SK-N-SH treated with all-trans-retinoic acid at 6 μM for 48 hours (cell line): ENCODE results near the gene NAE1.

Source experiments
- ATAC-seq: fragments of 200-7000 bp; cut with Tn5 transposase; 3 replicates; pipeline ENCODE4 v1.9.1; 2020; ENCODE audit warnings: mild to moderate bottlenecking, moderate library complexity
- ARNTL ChIP-seq: fragments of 450-650 bp; formaldehyde crosslinking; IDR thresholded peaks from 2 replicates; pipeline ENCODE4 v1.5.0; 2020; ENCODE audit warnings: low read depth, mild to moderate bottlenecking, moderate library complexity, borderline replicate concordance
- CSDC2 ChIP-seq: fragments of 250-450 bp; sonication (Bioruptor Pico); IDR thresholded peaks from 2 replicates; pipeline ENCODE4 v1.5.0; 2020; ENCODE audit warnings: mild to moderate bottlenecking, moderate library complexity
- ESRRG ChIP-seq: fragments of 250-450 bp; sonication (Bioruptor Pico); IDR thresholded peaks from 2 replicates; pipeline ENCODE4 v1.6.1; 2021; ENCODE audit warnings: mild to moderate bottlenecking
- GLIS3 ChIP-seq: fragments of 250-450 bp; sonication (Bioruptor Pico); IDR thresholded peaks from 2 replicates; pipeline ENCODE4 v1.5.0; 2020; ENCODE audit warnings: mild to moderate bottlenecking, moderate library complexity
- ISL1 ChIP-seq: fragments of 250-450 bp; sonication (Bioruptor Pico); IDR thresholded peaks from 2 replicates; pipeline ENCODE4 v2.1.2; 2022; ENCODE audit warnings: mild to moderate bottlenecking, moderate library complexity
- OSR1 ChIP-seq: fragments of 250-450 bp; sonication (Bioruptor Pico); IDR thresholded peaks from 2 replicates; pipeline ENCODE4 v1.8.0; 2022; ENCODE audit warnings: moderate library complexity, mild to moderate bottlenecking, inconsistent platforms
- PPARA ChIP-seq: fragments of 250-450 bp; sonication (Bioruptor Pico); IDR thresholded peaks from 2 replicates; pipeline ENCODE4 v1.5.0; 2020; ENCODE audit warnings: mild to moderate bottlenecking, borderline replicate concordance
- RARB ChIP-seq: fragments of 250-450 bp; sonication (Bioruptor Pico); IDR thresholded peaks from 2 replicates; pipeline ENCODE4 v1.8.0; 2021; ENCODE audit warnings: mild to moderate bottlenecking, moderate library complexity
- SNAI2 ChIP-seq: fragments of 250-450 bp; sonication (Bioruptor Pico); IDR thresholded peaks from 2 replicates; pipeline ENCODE4 v1.5.0; 2020; ENCODE audit warnings: mild to moderate bottlenecking, moderate library complexity
- TCF4 ChIP-seq: fragments of 250-450 bp; sonication (Bioruptor Pico); IDR thresholded peaks from 2 replicates; pipeline ENCODE4 v1.8.0; 2021; ENCODE audit warnings: mild to moderate bottlenecking, moderate library complexity, borderline replicate concordance
- TOX ChIP-seq: fragments of 250-450 bp; sonication (Bioruptor Pico); IDR thresholded peaks from 2 replicates; pipeline ENCODE4 v1.8.0; 2021; ENCODE audit warnings: mild to moderate bottlenecking, moderate library complexity, borderline replicate concordance
- ZFP3 ChIP-seq: fragments of 250-450 bp; sonication (Bioruptor Pico); IDR thresholded peaks from 2 replicates; pipeline ENCODE4 v1.5.0; 2020; ENCODE audit warnings: mild to moderate bottlenecking, moderate library complexity
- ZFP30 ChIP-seq: fragments of 450-650 bp; formaldehyde crosslinking; IDR thresholded peaks from 2 replicates; pipeline ENCODE4 v1.5.0; 2022; ENCODE audit warnings: mild to moderate bottlenecking, moderate library complexity
- ZNF565 ChIP-seq: fragments of 450-650 bp; formaldehyde crosslinking; conservative IDR thresholded peaks from 2 replicates; pipeline ENCODE4 v1.5.0; 2020; ENCODE audit warnings: low read depth, mild to moderate bottlenecking, moderate library complexity
- ZNF70 ChIP-seq: fragments of 450-650 bp; formaldehyde crosslinking; IDR thresholded peaks from 2 replicates; pipeline ENCODE4 v1.5.0; 2020; ENCODE audit warnings: mild to moderate bottlenecking, moderate library complexity
- ZNF8 ChIP-seq: fragments of 450-650 bp; formaldehyde crosslinking; IDR thresholded peaks from 2 replicates; pipeline ENCODE4 v1.5.0; 2020; ENCODE audit warnings: mild to moderate bottlenecking, moderate library complexity
- TF ChIP-seq, protein P1 (sequence below): fragments of 250-450 bp; sonication (Bioruptor Pico); IDR thresholded peaks from 2 replicates; pipeline ENCODE4 v1.5.0; 2020; ENCODE audit warnings: mild to moderate bottlenecking, moderate library complexity
- TF ChIP-seq, protein P2 (sequence below): fragments of 250-450 bp; sonication (Bioruptor Pico); IDR thresholded peaks from 2 replicates; pipeline ENCODE4 v1.5.1; 2021; ENCODE audit warnings: mild to moderate bottlenecking, moderate library complexity
- TF ChIP-seq, protein P3 (sequence below): fragments of 250-450 bp; sonication (Bioruptor Pico); IDR thresholded peaks from 2 replicates; pipeline ENCODE4 v1.8.0; 2021; ENCODE audit warnings: low read depth, mild to moderate bottlenecking, moderate library complexity, borderline replicate concordance
- TF ChIP-seq, protein P4 (sequence below): fragments of 250-450 bp; sonication (Bioruptor Pico); IDR thresholded peaks from 2 replicates; pipeline ENCODE4 v1.8.0; 2020; ENCODE audit warnings: mild to moderate bottlenecking, moderate library complexity, borderline replicate concordance
- TF ChIP-seq, protein P5 (sequence below): fragments of 250-450 bp; sonication (Bioruptor Pico); IDR thresholded peaks from 2 replicates; pipeline ENCODE4 v1.5.1; 2020; ENCODE audit warnings: low read depth, mild to moderate bottlenecking, moderate library complexity

NAE1 gene

DNA sequence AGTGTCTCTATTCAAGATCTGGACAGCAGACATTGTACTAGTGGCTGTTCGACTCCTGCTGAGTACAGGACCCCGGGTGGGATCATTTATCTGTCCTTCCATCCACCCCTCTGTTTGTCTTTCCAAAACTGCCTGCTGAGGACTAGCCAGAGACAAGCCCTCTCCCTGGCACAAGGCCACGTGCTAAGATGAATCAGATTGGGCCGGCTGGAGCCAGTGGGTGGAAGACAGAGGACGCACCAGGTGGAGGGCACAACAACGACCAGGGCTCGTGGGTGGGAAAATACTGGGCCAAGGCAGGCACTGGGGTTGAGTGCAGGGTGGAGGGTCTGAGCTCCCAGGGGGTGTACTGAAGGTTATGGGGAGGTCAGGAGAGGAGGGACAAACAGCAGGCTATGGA is 12.0 kb upstream of the NAE1 start:
- ATAC-seq = no peak; the same call in 1 of the 3 replicates
- TF ChIP-seq CSDC2 = no peak
- TF ChIP-seq ZNF70 = no peak
- no peak for TF ChIP-seq ARNTL (CRISPR knock-in tag)
- TF ChIP-seq, protein P1, sequence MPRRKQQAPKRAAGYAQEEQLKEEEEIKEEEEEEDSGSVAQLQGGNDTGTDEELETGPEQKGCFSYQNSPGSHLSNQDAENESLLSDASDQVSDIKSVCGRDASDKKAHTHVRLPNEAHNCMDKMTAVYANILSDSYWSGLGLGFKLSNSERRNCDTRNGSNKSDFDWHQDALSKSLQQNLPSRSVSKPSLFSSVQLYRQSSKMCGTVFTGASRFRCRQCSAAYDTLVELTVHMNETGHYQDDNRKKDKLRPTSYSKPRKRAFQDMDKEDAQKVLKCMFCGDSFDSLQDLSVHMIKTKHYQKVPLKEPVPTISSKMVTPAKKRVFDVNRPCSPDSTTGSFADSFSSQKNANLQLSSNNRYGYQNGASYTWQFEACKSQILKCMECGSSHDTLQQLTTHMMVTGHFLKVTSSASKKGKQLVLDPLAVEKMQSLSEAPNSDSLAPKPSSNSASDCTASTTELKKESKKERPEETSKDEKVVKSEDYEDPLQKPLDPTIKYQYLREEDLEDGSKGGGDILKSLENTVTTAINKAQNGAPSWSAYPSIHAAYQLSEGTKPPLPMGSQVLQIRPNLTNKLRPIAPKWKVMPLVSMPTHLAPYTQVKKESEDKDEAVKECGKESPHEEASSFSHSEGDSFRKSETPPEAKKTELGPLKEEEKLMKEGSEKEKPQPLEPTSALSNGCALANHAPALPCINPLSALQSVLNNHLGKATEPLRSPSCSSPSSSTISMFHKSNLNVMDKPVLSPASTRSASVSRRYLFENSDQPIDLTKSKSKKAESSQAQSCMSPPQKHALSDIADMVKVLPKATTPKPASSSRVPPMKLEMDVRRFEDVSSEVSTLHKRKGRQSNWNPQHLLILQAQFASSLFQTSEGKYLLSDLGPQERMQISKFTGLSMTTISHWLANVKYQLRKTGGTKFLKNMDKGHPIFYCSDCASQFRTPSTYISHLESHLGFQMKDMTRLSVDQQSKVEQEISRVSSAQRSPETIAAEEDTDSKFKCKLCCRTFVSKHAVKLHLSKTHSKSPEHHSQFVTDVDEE (CRISPR knock-in tag) = no peak
- TF ChIP-seq ZNF565 (CRISPR knock-in tag) = no peak
- TF ChIP-seq PPARA (CRISPR knock-in tag) = no peak
- no peak for TF ChIP-seq GLIS3 (CRISPR knock-in tag)
- no peak for TF ChIP-seq ZFP3 (CRISPR knock-in tag)
- TF ChIP-seq SNAI2 (CRISPR knock-in tag) = no peak
- TF ChIP-seq, protein P2, sequence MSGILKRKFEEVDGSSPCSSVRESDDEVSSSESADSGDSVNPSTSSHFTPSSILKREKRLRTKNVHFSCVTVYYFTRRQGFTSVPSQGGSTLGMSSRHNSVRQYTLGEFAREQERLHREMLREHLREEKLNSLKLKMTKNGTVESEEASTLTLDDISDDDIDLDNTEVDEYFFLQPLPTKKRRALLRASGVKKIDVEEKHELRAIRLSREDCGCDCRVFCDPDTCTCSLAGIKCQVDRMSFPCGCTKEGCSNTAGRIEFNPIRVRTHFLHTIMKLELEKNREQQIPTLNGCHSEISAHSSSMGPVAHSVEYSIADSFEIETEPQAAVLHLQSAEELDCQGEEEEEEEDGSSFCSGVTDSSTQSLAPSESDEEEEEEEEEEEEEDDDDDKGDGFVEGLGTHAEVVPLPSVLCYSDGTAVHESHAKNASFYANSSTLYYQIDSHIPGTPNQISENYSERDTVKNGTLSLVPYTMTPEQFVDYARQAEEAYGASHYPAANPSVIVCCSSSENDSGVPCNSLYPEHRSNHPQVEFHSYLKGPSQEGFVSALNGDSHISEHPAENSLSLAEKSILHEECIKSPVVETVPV (CRISPR knock-in tag) = no peak
- TF ChIP-seq OSR1 = no peak
- TF ChIP-seq ISL1 = no peak
- no peak for TF ChIP-seq RARB (CRISPR knock-in tag)
- TF ChIP-seq, protein P3, sequence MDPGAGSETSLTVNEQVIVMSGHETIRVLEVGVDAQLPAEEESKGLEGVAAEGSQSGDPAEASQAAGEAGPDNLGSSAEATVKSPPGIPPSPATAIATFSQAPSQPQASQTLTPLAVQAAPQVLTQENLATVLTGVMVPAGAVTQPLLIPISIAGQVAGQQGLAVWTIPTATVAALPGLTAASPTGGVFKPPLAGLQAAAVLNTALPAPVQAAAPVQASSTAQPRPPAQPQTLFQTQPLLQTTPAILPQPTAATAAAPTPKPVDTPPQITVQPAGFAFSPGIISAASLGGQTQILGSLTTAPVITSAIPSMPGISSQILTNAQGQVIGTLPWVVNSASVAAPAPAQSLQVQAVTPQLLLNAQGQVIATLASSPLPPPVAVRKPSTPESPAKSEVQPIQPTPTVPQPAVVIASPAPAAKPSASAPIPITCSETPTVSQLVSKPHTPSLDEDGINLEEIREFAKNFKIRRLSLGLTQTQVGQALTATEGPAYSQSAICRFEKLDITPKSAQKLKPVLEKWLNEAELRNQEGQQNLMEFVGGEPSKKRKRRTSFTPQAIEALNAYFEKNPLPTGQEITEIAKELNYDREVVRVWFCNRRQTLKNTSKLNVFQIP (CRISPR knock-in tag) = no peak
- no peak for TF ChIP-seq TOX (CRISPR knock-in tag)

DNA sequence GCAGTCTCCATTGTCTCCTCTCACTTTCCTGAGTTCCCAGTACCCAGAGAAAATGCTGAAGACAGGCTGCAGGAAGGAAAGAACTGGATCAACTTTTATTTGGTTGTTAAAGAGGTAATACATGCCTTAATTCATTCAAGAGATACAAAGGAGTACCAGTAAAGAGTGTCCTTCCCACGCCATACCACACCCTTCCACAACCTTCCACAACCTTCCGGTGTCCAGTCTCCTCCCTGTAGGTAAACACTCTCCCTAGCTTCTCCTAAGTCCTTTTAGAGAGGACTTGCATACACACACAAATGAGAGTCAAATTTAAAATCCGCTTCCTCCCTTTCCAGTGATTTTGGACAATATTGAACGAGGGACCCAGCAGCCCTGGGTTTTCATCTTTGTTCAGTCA is 10.6 kb upstream of the NAE1 start:
- no peak for ATAC-seq
- no peak for TF ChIP-seq ARNTL (CRISPR knock-in tag)
- no peak for TF ChIP-seq RARB (CRISPR knock-in tag)
- TF ChIP-seq TOX (CRISPR knock-in tag) = no peak
- TF ChIP-seq ISL1 = no peak
- TF ChIP-seq ZNF8 (CRISPR knock-in tag) = no peak

DNA sequence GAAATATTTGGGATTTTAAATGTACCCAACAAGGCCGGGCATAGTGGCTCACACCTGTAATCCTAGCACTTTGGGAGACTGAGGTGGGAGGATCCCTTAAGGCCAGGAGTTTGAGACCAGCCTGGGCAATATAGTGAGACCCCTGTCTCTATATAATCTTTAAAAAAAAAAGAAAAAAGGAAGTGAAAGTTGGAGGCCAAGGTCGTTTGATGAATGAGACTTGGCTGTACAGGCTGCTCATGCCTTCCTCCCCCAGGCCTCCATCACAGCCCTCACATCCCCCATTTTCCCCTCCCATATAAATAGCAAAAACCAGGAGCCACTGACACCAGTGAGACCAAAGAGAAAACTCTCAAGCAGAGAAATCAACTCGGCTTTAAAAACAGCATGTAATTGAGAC is 10.1 kb upstream of the NAE1 start:
- TF ChIP-seq ARNTL (CRISPR knock-in tag) = no peak
- no peak for TF ChIP-seq RARB (CRISPR knock-in tag)
- TF ChIP-seq ZFP30 (CRISPR knock-in tag) = no peak
- TF ChIP-seq GLIS3 (CRISPR knock-in tag) = no peak
- no peak for TF ChIP-seq SNAI2 (CRISPR knock-in tag)
- ATAC-seq = no peak

DNA sequence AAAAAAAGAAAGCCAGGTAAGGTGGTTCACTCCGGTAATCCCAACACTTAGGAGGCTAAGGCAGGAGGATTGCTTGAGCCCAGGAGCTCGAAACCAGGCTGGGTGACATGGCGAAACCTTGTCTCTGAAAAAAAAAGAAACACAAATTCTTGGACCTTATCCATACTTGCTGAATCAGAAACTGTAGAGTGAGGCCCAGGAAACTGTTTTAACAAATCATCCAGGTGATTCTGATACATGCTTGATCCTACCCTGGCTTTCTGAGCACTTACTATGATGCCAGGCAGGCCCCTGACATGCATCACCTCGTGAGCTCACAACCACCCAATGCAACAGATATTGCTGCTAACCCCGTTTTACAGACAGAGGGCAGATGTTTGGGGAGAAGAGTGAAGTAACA is 4.0 kb upstream of the NAE1 start:
- ATAC-seq = no peak
- TF ChIP-seq, protein P4, sequence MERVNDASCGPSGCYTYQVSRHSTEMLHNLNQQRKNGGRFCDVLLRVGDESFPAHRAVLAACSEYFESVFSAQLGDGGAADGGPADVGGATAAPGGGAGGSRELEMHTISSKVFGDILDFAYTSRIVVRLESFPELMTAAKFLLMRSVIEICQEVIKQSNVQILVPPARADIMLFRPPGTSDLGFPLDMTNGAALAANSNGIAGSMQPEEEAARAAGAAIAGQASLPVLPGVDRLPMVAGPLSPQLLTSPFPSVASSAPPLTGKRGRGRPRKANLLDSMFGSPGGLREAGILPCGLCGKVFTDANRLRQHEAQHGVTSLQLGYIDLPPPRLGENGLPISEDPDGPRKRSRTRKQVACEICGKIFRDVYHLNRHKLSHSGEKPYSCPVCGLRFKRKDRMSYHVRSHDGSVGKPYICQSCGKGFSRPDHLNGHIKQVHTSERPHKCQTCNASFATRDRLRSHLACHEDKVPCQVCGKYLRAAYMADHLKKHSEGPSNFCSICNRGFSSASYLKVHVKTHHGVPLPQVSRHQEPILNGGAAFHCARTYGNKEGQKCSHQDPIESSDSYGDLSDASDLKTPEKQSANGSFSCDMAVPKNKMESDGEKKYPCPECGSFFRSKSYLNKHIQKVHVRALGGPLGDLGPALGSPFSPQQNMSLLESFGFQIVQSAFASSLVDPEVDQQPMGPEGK (CRISPR knock-in tag) = no peak
- TF ChIP-seq TCF4 (CRISPR knock-in tag) (no peak), ZFP30 (CRISPR knock-in tag) (no peak), GLIS3 (CRISPR knock-in tag) (no peak), TOX (CRISPR knock-in tag) (no peak), ESRRG (no peak), ISL1 (no peak), PPARA (CRISPR knock-in tag) (no peak), ZNF70 (no peak), ZNF565 (CRISPR knock-in tag) (no peak), ZNF8 (CRISPR knock-in tag) (no peak)
- TF ChIP-seq, protein P5, sequence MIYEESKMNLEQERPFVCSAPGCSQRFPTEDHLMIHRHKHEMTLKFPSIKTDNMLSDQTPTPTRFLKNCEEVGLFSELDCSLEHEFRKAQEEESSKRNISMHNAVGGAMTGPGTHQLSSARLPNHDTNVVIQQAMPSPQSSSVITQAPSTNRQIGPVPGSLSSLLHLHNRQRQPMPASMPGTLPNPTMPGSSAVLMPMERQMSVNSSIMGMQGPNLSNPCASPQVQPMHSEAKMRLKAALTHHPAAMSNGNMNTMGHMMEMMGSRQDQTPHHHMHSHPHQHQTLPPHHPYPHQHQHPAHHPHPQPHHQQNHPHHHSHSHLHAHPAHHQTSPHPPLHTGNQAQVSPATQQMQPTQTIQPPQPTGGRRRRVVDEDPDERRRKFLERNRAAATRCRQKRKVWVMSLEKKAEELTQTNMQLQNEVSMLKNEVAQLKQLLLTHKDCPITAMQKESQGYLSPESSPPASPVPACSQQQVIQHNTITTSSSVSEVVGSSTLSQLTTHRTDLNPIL (CRISPR knock-in tag) = no peak
- TF ChIP-seq, protein P1 (CRISPR knock-in tag) = no peak
- TF ChIP-seq, protein P3 (CRISPR knock-in tag) = no peak
